MV-4-11 (cell line): ENCODE measurements around the gene PRR19.
"Not testable (repeated sequence)": the region's sequence is repeated elsewhere in the genome, so short reads cannot be mapped to it uniquely, and the experiment has no call there.

ENCODE experiments used
- DNase-seq: peaks from one replicate; lab custom pipeline; 2025; lab: John Stamatoyannopoulos, UW

PRR19 gene, protein sequence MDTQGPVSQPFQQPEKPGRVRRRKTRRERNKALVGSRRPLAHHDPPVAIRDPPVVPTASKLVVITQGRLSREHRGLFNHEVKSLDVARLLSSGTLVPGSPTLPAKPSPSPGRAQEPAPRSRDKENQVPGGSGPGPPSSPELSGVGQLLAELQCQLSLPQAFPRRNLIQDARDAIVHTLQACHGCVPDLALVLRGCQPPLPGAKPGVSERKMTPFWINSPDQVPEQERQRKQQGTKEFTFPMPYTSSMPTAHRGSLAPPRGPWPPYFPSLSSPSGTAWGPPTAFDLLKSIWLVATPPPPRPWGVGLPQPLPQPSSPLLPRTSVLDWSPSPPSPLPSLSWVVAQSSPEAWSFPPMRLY

DNA sequence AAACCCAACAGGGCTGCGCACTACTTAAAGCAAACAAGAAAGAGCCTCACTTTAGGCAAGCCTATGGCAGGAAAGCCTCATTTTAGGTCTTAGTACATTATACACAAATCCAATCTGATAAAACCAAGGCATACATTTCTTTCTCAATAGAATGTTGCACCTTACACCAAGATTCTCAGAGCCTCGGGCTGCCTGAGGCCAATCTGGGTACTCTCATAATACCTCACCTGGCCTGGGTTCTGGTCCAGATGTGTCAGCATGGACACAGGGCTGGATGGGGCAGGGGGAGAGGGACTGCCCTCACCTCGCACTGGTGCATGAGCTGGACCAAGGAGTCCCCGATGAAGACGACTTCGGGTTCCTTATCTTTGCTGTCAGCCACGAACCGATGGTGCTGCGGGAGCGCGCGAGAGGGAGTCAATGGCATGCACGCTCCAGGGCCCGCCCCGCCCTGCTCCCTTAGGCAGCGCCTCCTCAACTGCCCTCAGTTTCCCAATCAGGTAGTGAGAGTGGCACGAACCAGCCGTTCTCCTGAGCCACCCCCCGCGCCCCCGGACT, at the start of gene PRR19:
Gene PRR19 (plus strand): TSS at position 487 of the 558 bp plus-strand sequence. CDS start 7,453 bp downstream, outside the sequence.
- DNase-seq = no peak

DNA sequence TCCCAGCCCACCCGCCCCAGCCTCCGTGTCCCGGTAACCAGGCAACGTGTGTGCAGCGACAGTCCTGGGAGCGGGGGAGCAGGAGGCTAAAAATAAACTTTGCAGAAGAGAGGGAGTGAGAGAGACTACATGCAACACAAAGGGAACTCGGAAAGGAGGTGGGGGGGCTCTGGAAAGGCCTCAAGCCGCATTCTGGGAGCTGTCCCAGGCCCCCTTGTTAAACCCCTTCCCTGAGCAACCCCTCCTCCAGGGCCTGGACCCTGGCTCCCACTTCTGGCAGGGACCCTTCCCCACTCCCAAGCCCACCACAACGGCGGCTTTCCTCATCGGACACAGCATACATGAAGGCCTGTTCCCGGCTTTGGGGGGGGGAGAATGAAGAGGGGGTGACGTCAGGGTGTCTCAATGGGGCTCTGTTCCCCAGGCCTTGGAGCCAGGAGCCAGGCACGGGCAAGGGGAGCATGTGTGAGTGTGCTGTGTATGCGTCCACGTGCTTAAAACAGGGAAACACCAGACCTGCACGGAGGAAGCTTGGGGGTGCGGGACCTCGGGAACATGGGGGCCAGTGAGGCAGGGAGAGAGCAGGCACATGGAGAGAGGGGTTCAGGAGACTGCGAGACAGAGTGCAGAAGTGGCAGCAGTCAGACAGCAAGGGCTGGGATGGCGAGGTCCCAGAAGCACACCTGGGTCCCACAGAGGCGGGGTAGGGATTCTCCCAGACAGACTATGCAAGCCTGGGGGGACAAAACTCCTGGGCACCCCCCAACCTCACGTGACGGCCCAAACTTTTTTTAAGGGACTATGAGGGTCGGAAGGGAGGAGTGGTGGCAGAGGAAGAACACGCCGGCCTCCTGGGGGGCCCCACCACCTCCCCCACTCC, 49.3 kb upstream of the PRR19 start:
- DNase-seq = peak; percentile 54

DNA sequence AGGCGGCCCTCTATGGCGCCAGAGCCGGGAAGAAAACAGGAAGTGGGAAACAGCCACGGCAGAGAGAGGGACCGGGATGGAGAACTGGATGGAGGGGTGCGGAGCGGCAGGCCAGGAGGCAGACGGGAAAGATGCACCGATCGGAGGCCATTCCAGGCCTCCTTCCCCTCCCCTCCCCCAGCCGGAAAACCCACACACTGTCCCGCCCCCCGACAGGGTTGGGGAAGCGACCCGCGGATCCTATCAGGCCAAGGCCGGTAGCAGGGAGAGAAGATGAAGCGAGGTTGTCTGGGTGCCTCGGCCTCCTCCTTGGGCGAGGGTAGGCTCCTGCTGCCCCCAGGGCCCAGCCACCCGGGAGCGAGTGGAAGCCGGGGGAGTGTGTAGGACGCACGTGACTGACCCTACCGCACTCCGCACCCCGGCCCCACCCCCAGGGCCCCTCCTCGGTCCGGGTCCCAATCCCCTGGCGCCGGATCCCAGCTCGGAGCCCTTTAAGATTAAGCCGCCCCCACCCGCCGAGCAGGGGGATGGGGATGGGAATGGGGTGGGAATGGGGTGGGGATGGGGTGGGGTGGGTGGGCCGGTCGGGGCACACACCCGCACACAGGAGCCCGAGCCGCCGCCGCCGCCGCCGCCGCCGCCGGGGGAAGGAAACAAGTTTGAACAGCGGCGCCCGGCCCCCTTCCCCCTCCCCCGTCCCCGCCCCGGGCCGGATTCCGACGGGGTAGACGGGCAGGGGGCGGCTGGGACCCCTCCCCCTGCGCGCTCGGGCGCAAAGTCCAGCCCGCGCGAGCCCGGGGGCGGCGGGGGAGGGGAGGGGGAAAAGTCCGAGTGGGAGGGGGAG, 48.5 kb upstream of the PRR19 start:
- peak; percentile 68 for DNase-seq

DNA sequence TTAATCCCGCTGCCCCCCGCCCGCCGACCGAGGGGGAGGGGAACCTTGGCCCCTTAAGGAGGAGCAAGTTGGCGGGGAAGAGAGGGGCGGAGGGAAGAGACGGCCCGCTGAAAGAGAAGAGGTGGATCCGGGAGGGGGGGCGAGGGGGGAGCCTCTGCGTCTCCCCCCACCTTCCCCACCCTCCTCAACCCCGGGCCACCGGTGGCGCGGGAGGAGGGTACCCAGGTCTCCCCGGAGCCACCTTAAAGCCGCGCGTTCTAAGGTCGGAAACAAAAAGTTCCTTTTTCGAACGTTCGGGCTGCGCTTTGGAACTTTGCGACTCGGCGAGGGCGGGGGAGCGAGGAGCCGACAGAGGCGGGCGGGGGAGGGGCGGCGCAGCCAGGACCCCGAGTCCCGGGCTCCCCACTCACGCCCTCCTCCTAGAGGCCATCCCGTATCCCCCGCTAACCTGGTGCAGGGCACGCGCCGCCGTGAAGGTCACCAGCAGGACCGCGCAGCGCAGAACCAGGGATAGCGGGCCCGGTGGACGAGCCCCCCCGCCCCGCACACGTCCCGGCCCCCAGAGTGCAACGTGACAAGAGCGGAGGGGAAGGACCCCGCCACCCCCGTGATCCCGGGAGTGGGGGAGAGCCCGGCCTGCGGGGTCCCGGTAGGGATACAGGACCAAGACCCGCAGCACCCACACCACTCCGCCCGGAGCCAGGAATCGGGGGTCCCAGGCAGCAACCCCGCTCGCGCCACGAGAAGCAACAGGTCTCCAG, 47.7 kb upstream of the PRR19 start:
- peak; percentile 75 for DNase-seq

DNA sequence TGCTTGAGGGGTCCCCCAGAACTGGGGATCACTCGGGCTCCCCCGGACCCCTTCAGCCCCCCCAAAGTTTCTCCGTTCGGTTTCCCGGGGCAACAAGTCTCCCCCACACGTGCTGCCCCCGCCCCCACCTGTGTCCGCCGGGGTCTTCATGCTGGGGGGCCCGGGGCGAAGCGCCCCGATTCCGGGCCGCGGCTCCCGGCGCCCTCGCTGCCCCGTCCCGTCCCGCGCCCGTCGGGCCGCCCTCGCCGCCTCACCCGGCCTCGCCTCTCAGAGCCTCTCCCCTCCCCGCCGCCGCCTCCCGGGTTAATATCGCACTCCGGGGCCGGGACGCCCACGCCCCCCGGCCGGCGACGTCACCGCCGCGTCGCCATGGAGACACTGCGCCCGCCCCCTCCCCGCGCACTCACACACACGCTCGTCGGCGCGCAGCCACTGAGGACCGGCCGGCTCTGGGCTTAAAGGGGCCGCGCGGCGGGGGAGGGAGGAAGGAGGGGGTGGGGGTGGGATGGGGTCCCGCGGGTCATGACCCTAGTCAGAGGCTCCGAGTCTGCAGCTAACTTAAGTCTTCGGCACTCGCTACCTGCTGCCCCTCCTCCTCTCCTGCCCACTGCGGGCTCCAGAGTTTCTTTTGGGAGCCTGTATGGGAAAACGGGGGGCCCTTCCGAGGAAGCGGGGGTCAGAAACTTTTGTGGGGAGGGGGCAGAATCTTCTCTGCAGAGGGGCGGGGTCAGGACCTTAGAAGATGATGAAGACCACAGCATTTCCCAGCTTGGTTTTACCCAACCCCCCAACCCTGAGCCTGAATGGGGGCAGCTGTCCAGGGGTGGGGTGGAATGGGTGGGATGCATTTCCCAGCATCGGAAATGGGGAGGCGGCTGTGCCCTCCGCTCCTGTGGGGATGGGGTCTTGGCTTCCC, 46.8 kb upstream of the PRR19 start, which contains the start of gene ERF:
Gene ERF (minus strand): TSS at position 279 of the 916 bp plus-strand sequence. CDS start 129 bp downstream, at position 150.
- DNase-seq = peak; percentile 85

DNA sequence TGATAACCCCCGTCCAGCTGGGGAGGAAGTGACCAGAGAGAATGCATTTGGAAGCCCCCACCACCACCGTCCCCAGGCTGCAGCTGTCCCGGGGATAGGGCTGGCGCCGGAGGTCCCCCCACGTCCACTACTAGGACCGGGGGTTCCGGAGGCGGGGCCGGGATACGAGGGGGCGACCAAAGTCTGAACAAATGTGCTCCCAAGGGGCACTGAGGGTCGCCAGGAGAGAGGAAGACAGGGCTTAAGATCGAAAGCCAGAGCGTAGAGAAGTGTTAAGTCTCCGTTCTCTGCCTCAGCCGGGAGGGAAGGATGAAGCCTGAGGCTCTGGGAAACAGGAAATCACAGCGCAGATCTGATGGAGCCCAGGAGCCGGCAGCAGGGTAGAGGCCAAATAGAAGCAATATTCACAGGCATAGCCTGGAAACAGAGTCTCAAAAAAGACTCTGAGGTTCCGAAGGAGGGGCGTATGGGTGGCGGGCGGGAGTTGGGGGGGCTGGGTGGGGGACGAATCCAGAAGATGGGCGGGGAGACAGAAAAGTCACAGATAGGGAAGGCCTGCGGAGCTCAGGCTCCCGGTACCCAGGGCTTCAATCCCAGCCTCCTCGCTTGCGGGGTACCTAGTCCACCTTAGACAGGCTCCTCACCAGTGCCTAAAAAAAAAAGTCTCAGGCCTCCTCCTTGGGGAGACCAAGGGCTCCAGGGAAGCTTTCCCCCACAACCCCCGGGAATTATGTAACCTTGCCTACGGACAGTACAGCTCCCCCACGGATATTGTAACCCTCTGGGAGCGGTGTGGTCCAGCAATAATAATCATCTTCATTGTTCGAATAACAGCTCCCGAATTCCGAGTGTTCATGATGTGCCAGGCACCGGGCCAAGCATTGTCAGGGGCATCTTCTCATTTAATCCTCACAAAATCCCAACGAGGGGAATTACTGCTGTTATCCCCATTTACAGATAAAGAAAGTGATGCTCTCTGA, 45.9 kb upstream of the PRR19 start:
- DNase-seq = no peak

DNA sequence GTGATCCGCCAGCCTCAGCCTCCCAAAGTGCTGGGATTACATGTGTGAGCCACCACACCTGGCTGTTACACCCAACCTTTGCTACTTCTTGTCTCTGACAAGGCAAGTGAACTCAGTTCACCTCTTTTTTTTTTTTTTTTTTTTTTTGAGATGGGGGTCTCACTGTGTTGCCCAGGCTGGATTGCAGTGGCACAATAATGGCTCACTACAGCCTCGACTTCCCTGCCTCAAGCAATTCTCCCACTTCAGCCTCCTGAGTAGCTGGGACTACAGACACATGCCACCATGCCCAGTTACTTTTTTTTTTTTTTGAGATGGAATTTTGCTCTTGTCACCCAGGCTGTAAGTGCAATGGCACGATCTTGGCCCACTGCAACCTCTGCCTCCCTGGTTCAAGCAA, 44.1 kb upstream of the PRR19 start:
- not testable (repeated sequence) for DNase-seq

DNA sequence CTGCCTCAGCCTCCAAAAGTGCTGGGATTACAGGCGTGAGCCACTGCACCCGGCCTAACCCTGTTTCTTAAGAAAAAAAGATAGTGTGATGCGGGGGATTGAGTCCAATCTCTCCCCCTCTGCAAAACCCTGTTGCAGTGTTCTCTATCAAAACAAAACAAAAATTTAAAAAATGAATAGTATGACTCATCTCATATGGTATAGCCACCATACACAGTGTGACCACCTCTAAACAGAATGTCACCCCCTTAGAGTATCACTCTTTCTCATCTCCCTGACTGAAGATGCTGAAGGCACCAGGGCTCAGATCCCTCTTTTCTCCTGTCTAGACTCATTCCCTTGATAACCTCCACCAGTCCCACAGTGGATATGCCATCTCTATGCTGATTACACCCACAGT, 40.2 kb upstream of the PRR19 start:
- DNase-seq = no peak

DNA sequence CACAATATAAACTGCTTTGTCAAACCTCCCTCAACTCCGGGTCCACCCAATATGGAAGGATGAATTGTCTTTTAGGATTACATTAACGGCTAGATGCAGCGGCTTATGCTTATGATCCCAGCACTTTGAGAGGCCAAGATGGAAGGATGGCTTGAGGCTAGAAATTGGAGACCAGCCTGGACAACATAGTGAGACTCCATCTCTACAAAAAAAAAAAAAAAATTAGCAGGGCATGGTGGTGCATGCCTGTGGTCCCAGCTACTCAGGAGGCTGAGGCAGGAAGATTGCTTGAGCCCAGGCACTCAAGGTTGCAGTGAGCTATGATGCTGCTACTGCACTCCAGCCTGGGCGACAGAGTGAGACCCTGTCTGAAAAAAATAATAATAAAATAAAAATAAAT, 35.8 kb upstream of the PRR19 start:
- not testable (repeated sequence) for DNase-seq

DNA sequence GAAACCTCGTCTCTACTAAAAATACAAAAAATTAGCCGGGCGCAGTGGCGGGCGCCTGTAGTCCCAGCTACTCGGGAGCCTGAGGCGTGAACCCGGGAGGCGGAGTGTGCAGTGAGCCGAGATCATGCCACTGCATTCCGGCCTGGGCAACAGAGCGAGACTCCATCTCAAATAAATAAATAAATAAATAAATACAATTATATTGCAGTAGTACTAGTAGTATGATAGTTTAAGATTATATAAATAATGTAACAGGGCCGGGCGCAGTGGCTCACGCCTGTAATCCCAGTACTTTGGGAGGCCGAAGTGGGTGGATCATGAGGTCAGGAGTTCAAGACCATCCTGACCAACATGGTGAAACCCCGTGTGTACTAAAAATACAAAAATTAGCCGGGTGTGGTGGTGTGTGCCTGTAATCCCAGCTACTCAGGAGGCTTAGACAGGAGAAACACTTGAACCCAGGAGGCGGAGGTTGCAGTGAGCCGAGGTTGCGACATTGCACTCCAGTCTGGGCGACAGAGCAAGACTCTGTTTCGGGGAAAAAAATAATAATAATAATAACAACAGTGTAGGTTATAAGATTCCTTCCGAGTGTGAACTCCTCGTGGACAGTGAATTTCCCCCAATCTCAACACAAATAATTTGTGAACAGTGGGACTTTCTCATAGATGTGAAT, 34.9 kb upstream of the PRR19 start:
- DNase-seq = not testable (repeated sequence)

DNA sequence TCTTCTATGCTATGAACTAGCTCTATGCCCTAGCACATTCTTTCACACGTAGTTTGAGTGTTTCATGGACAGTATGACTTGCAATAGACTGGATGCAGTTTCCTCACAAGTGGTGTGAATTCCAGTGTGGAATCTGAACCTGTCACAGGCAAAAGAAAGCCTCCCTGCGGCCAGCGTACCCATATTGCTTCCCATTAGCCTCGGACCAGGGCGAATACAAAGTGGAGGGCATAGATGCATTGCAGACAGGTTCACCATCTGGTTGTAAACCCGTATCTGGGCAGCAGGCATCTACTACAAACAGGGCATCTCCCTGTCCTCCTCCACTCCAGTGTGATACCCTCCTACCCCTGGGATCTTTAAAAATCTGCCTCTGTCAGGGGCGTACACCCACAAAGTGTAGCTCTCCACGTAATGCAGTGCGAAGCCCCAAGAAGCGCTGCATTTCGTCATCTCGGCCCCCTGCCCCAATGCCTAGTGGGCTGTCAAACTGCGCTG, 34.2 kb upstream of the PRR19 start:
- DNase-seq = no peak

DNA sequence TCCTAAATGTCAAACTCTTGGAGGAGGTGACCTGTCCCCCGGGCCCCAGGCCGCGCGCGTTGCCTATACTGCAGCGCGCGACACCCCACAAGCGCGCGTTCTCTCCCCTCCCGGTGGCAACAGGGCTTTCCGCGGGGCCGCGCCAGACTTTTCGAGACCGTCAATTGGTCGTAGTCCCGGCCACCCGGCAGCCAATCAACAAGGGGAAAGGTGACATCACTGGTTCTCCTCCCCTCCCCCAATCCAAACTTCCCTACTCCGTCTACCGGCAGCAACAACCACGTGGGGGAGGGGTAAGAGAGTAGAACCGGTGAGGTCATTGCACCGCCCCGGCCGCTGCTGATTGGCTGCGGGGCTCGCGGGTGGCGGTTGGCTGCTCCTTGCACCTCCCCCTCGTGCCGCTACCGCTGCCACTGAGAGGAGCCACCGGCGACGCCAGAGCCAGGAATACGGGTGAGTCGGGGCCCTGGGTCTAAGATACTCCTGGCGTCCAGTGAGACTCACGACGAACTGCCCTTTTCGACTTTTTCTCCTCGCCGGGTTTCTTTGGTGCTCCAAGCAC, 33.7 kb upstream of the PRR19 start:
- DNase-seq = peak; percentile 100

DNA sequence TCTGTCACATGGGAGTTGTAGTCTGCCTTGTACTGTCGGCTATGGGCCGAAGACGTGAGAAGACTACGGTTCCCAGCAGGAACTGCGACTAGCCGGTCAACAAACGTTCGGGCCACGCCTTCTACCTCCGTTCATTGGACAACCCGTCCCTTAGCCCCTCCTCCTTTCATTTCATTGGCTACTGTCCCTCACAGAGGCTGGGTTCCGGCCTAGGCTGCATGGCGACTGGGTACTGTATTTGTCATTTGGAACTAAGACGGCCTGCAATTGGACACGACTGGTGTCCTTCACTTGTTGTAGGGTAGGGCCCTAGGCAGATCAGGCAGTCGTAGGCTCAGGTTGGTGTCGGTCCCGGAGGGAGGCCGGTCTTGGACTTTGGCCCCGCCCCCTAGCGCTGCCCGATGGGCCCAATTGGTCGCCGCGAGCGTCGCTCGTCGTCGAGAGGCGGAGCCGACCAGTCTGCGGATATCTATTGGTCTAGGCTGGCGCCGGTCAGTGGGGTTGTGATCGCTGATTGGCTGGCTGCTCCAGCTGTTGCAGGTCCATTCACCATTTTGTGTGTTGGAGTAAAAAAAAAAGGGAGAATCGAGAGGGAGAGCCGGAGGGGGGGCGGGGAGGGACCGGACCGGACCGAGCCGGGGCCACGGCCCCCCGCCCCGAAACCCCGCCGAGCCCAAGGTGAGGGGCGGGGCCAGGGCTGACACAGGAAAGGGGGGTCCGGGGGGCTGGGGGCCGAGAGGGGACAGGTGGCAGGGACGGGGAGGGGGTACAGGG, 33.0 kb upstream of the PRR19 start, which contains the start of gene CIC:
Gene CIC (plus strand): TSS at position 549 of the 774 bp plus-strand sequence. CDS start 2,532 bp downstream, outside the sequence.
- peak; percentile 100 for DNase-seq

DNA sequence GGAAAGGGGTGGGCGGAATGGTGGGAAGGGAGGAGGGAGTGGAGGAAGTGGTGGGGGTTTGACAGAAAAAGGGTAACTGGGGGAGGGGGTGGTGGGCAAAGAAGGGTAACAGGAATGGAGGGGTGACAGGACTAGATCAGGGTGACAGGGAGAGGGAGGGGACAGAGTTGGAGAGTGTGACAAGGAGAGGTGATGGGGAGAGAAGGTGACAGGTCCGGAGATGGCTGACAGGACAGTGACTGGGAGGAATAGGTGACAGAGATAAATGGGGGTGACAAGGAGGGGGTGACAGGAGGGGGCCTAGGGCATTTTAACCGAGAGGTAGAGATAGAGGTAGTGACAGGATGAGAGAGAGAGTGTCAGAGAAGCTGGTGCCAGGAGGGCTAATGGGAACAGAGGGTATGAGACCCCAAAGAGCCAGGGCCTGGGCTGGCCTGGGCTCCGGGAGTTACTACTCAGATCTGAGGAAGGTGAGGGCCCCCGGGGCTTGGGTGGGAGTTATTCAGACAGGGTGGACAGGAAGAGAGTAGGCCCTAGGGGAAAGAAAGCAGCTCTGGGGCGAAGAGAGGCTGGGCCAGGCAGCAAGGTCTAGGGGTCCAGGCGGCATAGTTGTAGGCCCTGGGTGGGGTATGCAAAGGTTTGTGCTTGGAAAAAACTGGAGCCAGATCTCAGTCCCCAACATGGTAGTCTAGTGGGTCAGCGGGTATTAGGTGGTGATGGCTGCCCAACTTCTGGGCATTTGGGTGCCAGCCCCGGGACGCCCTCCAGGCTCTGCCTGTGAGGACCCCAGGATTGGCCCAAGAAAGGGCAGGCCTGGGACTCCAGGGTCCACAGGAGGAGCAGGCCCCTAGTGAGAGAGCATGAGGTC, 32.2 kb upstream of the PRR19 start:
- DNase-seq = no peak

DNA sequence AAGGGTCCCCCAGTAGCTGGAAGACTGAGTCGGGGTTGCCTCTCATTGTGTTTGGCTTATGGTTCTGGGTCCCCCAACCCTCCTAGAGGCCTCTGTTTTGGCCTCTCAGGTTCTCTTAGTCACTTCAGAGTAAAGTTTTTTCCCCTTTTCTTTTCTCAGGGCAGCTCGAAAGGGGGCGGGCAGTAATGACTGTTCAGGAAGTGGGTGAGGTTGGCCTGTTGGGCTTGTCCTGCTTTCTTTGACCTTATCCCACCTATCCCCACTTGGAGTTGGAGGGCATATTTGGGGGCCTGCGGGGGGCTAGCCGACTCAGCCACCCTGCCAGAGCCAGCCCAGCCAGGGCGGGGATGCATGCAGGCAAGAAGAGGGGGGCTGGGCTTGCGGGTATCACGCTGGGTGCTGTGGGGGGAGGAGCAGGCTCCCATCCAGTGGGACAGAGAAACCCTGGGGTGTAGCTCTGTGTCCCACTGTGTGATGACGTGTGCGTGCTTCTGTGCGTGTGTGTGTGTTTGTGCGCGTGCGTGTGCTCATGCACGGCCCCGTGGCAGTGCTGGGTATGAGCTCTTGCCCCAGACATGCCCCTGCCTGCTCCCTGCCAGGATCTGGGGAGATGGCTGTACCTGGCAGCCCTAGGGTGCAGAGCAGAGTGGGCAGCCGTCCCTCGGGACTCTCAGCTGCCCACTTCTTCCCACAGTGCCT, 31.4 kb upstream of the PRR19 start:
- peak; percentile 79 for DNase-seq
